ENCODE measurements around the gene MYL2.

Gene MYL2

DNA sequence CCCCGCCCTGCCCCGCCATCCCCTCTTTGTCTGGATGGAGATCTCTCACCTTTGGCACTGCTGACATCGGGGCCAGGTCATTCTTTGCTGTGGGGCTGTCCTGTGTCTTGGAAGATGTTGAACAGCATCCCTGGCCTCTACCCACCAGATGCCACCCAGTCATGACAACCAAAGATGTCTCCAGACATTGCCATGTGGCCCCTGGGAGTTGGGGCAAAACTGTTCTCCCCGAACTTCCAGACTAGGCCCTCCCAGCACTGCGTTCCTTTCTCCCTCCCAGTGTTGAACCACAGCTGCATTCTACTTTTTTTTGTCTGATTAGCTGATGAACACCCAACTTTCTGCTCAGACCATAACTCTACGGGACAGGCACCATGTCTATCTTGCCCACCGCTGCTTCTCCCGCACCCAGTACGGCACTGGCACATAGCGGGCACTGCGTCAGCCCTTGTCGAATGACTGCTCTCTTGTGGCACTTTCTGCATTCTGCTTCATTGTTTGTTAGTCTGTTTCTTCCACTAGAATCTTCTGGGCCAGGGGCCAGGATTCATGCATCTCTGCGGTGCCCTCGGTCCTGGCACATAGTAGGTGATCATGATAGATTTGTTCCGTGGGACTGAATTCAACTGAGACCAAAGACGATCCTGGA is 13.1 kb upstream of the MYL2 start:
- DNase-seq = peak in 1 of 2 donors; percentile 32
- H3K36me3 ChIP-seq = no peaks in the 10 kb centered on the region
- TF ChIP-seq, protein P1, sequence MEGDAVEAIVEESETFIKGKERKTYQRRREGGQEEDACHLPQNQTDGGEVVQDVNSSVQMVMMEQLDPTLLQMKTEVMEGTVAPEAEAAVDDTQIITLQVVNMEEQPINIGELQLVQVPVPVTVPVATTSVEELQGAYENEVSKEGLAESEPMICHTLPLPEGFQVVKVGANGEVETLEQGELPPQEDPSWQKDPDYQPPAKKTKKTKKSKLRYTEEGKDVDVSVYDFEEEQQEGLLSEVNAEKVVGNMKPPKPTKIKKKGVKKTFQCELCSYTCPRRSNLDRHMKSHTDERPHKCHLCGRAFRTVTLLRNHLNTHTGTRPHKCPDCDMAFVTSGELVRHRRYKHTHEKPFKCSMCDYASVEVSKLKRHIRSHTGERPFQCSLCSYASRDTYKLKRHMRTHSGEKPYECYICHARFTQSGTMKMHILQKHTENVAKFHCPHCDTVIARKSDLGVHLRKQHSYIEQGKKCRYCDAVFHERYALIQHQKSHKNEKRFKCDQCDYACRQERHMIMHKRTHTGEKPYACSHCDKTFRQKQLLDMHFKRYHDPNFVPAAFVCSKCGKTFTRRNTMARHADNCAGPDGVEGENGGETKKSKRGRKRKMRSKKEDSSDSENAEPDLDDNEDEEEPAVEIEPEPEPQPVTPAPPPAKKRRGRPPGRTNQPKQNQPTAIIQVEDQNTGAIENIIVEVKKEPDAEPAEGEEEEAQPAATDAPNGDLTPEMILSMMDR (IDR thresholded peaks at IDR 0.05) = no peak
- intact Hi-C loops (cut with DNase I; ENCODE audit: low total_unique reads) = no loop called here
- no peak overlapping the region for H3K27ac ChIP-seq
- peaks cover 0 to 63% of the 10 kb centered on the region in 2 donors for H3K27me3 ChIP-seq
- peaks cover 0 to 5% (median 0%) of the 10 kb centered on the region in 4 donors for H3K4me1 ChIP-seq
- H3K4me3 ChIP-seq = no peak overlapping the region
- H3K9me3 ChIP-seq = no peaks in the 10 kb centered on the region

DNA sequence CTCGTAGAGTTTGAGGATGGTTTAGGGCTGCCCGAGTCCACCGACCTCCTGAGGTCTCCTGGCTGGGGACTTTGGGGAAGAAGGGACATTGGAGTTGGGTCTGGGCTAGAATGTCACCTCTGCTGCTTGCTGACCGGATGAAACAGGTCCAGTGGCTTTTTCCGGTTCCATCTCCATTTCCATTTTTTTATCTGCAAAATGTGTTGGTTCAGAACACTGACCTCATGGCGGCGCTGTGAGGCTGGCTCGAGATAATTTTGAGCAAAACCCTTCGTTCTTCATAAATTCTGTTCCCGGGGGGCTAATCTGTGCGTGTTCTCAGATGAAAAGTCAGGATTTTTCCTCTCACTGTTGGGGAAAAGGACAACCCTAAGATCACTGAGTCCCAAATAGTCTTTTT is 11.7 kb upstream of the MYL2 start:
- no peak overlapping the region for H3K27ac ChIP-seq
- peaks cover 0 to 3% (median 0%) of the 10 kb centered on the region in 4 donors for H3K4me1 ChIP-seq
- no peaks in the 10 kb centered on the region for H3K9me3 ChIP-seq
- no peaks in the 10 kb centered on the region for H3K36me3 ChIP-seq
- TF ChIP-seq, protein P1 (IDR thresholded peaks at IDR 0.05) = no peak
- H3K4me3 ChIP-seq = no peak overlapping the region
- DNase-seq = no peak
- H3K27me3 ChIP-seq = peaks cover 0 to 57% of the 10 kb centered on the region in 2 donors
- intact Hi-C loops (cut with DNase I; ENCODE audit: low total_unique reads) = no loop called here

DNA sequence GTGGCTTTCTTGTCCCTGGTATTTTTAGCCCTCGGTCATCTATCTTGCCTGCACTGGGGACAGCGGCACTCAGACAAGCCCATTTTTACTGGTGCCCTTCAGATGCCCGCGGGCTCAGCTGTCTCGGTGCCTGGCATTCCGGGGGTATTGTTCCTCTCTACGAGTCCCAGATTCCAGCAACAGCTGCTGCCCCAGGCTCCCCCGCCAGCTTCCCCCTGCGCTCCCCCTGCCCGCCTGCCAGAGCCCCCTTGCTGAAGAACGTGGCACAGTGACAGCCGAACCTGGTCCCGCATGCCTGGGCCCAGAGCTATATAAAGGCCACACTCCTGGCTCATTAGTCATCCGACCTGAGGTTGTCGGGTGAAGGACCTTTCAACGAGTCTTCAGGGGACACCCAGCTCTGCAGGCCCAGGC is 10.9 kb upstream of the MYL2 start:
- intact Hi-C loops (cut with DNase I; ENCODE audit: low total_unique reads) = no loop called here
- Histone ChIP-seq H3K4me1 (no peaks in the 10 kb centered on the region), H3K27me3 (peaks cover 0 to 50% of the 10 kb centered on the region in 2 donors), H3K36me3 (no peaks in the 10 kb centered on the region), H3K4me3 (no peak overlapping the region), H3K9me3 (no peaks in the 10 kb centered on the region), H3K27ac (no peak overlapping the region)
- TF ChIP-seq, protein P1 (IDR thresholded peaks at IDR 0.05) = no peak
- peak in 1 of 2 donors; percentile 40 for DNase-seq

DNA sequence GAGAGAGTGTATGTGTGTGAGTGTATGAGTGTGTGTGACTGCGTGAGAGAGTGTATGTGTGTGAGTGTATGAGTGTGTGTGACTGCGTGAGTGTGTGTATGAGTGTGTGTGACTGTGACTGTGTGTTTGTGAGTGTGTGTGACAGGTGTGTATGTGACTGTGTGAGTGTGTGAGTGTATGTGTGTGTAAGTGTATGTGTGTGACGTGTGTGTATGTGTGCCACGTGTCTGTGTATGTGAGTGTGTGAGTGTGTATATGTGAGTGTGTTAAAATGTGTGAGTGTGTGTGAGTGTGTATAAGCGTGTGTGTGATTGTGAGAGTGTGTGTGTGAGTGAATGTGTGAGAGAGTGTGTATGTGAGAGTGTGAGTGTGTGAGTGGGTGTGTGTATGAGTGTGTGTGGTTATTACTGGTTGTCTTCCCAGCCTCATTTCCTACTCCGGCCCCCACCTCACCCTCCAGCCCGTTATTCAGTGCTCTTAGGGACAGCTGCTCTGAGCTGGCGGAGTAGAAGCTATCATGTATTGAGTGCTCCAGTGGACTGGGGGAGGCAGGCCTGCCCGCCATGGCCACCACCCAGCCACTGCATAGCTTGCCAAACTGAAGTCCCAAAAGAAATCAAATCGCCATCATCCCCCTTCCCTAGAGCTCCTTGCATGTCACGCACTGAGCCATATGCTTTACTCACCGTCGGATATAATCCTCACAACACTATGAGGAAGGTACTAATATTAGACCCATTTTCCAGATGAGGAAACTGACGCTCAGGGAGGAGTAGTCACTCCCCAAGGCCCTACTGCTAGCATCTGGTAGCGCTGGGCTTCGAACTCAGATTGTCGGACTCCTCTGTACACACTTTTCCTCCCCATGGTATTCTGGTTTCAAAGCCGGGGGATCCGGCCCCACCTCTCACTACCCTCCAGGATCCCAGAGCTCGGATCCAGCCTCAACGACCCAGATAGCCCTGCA is 10.3 kb upstream of the MYL2 start:
- Histone ChIP-seq H3K27ac (no peak overlapping the region), H3K4me3 (no peak overlapping the region)

DNA sequence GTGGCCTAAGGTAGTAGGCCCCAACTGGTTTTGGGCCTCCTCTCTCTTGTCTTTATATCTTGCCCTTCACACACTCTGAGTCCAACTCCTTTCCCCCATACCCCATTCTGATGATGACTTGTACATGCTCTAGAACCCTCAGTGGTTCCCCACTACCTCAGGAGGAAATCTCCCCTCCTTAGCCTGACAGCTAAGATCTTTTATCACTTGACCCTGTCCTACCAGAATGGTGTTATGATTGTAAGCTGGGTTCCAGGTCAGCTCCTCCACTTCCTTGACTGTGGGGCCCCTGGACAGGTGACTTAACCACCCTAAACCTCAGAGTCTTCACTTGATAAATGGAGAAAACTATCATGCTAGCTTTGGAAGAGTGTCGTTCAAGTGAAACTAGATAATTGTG is 9.4 kb upstream of the MYL2 start:
- TF ChIP-seq, protein P1 (IDR thresholded peaks at IDR 0.05) = no peak
- H3K4me3 ChIP-seq = no peak overlapping the region
- intact Hi-C loops (cut with DNase I; ENCODE audit: low total_unique reads) = no loop called here
- no peaks in the 10 kb centered on the region for H3K36me3 ChIP-seq
- H3K4me1 ChIP-seq = no peaks in the 10 kb centered on the region
- peaks cover 0 to 42% of the 10 kb centered on the region in 2 donors for H3K27me3 ChIP-seq
- no peaks in the 10 kb centered on the region for H3K9me3 ChIP-seq
- no peak overlapping the region for H3K27ac ChIP-seq
- no peak for DNase-seq

More for the DNA sequence above, 10.3 kb upstream of the MYL2 start:
- TF ChIP-seq, protein P1 (IDR thresholded peaks at IDR 0.05) = no peak
- no peak for DNase-seq
- Histone ChIP-seq H3K4me1 (no peaks in the 10 kb centered on the region), H3K27me3 (peaks cover 0 to 50% of the 10 kb centered on the region in 2 donors), H3K9me3 (no peaks in the 10 kb centered on the region), H3K36me3 (no peaks in the 10 kb centered on the region)
- intact Hi-C loops (cut with DNase I; ENCODE audit: low total_unique reads) = no loop called here

Data from tibial artery (tissue), 4 donors.